Measurements from ENCODE around the gene NAGA. TPM values are rescaled to one million over a fixed set of nuclear protein-coding genes. Genes with fewer than 3 reads are reported as not detected.

The NAGA gene
- polyA plus RNA-seq, 4 donors = 24.9 to 32.5 (median 27.8) TPM

DNA sequence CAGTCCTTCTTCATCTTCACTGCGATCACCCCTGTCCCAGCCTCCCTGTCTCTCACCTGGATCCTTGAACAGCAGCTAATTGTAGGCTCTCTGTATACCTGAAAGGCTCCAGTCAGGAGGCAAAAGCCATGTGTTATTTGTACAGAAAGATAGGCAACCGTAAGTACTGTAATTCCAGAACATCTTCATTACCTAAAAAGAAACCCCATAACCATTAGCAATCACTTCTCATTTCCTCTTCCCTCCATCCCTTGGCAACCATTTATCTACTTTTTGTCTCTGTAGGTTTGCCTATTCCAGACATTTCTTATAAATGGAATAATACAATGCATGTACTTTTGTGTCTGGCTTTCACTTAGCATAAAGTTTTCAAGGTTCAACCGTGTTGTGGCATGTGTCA, 17.8 kb downstream of the NAGA start:
- no peak for DNase-seq (ENCODE audit: low read depth in 4 of 4, low spot score in 2 of 4)

DNA sequence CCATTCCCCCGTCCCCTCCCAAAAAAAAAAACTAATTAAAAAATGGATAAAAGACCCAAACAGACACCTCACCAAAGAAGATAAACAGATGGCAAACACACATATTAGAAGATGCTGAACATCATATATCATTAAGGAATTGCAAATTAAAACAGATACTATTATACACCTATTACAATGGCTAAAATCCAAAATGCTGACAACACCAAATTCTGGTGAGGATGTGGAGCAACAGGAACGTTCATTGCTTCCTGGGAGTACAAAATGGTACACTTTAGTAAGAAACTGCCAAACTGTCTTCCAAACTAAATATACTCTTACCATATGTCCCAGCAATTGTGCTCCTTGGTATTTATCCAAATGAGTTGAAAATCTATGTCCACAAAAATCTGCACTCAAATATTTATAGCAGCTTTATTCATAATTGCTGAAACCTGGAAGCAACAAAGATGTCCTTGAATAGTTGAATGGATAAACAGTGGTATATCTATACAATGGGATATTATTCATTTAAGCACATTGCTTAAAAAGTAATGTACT, 19.9 kb downstream of the NAGA start:
- DNase-seq (ENCODE audit: low read depth in 4 of 4, low spot score in 2 of 4) = no peak

DNA sequence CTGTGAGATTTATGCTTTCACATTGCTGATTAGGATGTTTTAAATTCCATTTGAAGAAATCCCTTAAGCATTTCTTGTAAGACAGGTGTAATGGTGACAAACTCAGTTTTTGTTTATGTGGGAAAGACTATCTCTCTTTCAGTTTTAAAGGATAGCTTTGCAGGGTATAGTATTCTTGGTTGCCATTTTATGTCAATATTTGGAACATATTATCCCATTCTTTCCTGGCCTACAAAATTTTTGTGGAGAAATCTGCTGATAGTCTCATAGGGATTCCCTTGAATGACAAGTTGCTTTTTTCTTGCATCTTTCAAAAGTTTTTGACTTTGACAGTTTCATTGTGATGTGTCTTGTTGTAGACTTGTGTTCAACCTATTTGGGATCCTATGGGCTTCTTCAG, 28.8 kb downstream of the NAGA start:
- no peak for DNase-seq (ENCODE audit: low read depth in 4 of 4, low spot score in 2 of 4)

DNA sequence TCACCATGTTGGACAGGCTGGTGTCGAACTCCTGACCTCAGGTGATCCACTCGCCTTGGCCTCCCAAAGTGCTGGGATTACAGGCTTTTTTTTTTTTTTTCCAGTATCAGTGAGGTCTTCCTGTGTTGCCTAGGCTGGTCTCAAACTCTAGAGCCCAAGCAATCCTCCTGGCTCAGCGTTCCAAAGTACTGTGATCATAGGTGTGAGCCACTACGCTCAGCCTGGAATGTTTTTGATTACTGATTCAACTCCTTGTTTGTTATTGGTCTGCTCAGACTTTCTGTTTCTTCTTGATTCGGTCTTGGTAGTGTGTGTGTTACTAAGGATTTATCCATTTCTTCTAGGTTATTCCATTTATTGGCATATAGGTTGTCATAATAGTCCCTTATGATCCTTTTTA, 31.3 kb downstream of the NAGA start:
- no peak for DNase-seq (ENCODE audit: low read depth in 4 of 4, low spot score in 2 of 4)

DNA sequence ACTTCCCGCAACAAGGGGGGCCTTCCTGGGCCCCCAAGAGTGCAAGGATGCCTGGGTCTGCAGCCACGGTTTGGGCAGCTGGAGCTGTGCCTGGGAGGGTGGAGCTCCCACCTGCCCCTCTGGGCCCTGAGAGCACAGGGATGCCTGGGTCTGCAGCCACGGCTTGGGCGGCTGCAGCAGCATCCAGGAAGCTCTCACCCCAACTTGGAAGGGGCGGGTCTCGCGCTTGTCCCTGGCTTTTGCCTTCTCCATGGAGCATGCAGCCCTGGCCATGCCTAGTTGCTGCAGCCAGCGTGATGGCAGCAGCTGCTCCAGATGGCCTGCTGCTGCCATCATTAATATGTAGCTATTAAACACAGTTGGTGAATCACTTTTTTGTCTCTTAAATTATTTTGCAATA, 35.4 kb downstream of the NAGA start:
- no peak for DNase-seq (ENCODE audit: low read depth in 4 of 4, low spot score in 2 of 4)

DNA sequence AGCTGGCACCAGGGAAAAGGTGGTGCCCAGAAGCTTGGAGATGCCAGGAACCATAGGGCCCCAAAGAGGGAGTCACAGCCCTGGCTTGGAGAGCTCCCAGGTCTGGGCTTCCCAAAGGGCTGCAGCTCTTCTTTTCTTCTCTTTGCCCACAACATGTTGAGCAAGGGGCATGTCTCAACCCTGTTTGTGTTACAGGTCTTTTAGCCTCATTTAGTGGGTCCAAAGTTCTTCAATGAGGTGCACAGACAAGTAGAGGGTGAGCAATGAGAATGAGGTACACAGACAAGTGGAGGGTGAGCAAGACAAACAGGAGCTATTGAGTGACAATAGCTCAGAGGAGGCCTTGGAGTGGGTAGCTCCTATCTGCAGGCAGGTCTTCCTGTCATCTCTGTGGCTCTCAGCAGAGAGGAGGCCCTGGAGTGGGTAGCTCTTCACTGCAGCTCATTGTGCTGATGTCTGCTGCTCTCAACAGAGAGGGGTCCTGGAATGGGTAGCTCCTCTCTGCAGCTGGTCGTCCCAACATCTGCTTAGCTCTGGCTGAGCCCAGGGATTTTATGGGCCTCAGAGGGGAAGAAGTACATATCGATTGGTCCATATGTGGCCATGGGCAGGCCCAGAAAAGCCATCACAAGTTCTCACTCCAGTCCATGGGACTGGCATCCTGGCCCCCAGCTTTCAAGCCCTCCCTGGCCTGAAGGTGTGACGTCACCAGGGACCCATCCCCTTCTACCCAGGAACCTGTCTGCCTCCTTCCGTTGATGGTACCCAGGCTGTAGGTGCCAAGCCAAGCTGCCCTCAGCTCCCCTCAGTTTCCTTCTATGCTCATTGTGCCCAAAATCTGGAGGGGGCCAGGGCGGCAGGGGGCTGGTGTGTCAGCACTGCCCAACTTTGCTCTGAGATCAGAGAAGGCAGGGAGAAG, 37.1 kb downstream of the NAGA start:
- no peak for DNase-seq (ENCODE audit: low read depth in 4 of 4, low spot score in 2 of 4)

DNA sequence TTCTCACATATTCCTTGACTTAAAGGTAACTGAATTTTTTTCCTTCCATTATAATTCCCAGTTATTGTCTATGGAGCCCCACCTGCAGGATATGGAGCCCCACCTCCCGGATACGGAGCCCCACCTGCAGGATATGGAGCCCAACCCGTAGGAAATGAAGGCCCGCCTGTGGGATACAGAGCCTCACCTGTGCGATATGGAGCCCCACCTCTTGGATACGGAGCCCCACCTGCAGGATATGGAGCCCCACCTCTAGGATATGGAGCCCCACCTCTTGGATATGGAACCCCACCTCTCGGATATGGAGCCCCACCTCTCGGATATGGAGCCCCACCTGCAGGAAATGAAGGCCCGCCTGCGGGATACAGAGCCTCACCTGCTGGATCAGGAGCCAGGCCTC, 43.9 kb downstream of the NAGA start:
- DNase-seq (ENCODE audit: low read depth in 4 of 4, low spot score in 2 of 4) = no peak

DNA sequence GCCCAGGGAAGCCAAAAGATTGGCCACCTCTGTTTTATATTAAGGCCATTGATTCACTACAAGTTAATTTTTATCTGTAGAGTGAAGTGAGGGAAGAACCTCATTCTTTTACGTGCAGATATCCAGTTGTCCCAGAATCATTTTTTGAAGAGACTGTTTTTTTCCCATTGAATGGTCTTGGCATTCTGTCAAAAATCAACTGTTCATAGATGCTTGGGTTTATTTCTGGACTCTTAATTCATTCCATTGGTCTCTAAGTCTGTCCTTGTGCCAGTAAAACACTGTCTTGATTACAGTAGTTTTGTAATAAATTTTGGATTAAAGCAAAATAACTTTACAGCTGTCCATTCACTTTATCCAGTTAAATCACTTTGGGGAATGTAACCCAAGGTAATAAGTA, 45.2 kb downstream of the NAGA start:
- no peak for DNase-seq (ENCODE audit: low read depth in 4 of 4, low spot score in 2 of 4)

DNA sequence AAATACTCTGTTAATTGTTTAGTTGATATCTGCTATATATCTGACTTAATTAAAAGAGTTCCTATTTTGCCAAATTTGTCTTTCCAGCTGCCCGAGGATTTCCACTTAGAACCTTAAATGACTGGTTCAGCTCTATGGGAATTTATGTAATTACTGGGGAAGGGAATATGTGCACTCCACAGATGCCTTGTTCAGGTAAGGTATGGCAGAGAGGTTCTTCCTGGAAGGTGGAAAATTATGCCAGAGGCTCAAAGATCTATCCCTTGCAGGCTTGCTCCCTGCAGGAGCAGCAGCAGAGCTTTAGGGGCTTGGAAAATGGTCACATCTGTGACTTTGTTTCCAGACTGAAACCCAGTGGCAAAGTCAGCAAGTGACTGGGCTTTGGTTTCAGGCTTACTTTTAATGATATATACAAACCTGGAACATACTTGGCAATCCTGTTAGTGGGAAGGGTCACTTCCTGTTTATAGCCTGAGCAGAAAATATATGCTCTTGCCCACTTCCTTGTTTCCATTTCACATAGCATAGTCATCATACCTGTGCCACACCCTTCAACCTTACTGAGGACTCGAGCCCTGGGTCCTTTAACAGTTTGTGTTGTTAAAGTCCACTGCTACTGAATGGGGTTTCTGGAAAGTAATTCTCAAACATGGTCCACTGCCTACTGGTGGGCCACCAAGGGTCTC, 48.3 kb downstream of the NAGA start:
- DNase-seq (ENCODE audit: low read depth in 4 of 4, low spot score in 2 of 4) = no peak

DNA sequence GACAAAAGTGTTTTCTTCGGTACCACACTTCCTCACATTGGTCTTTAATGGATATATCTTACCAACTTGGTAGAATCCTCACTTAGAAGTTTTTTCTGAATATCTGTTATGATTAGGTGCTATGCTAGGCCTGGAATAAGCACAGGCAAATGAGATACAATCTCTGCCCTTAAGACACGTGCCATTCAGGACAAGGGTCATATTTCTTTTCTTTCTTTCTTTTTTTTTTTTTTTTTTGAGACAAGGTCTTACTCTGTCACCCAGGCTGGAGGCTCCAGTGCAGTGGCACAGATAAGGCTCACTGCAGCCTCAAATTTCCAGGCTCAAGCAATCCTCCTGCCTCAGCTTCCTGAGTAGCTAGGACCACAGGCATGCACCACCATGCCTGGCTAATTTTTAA, 49.0 kb downstream of the NAGA start:
- DNase-seq (ENCODE audit: low read depth in 4 of 4, low spot score in 2 of 4) = no peak

DNA sequence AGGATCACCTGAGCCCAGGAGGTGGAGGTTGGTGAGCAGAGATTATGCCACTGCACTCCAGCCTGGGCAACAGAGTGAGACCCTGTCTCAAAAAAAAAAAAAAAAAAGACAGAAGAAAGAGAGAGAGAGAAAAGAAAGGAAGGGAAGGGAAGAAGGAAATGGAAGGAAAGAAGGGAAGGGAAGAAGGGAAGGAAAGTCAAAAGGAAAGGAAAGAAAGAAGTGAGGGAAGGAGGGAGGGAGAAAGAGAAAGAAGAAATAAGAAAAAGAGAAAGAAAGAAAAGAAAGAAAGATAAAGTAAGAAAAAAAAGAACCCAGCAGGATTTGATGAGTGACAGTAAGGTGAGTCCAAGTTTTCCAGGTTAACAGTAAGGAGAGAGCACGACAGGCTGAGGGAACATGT, 52.4 kb downstream of the NAGA start:
- DNase-seq (ENCODE audit: low read depth in 4 of 4, low spot score in 2 of 4) = no peak

DNA sequence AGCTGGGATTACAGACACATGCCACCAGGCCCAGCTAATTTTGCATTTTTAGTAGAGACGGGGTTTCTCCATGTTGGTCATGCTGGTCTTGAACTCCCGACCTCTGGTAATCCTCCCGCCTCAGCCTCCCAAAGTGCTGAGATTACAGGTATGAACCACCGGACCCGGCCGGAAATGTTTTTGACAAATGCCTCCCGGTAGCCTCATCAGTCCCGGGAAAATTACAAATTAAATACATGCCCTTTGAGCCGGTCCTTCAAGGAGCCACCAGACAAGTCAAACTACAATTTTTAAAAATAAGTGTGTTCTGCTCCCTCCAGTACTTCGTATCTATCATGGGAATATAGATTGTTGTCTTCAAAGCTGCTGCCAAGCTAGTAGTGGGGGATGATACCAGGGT, 54.5 kb downstream of the NAGA start:
- DNase-seq (ENCODE audit: low read depth in 4 of 4, low spot score in 2 of 4) = no peak

DNA sequence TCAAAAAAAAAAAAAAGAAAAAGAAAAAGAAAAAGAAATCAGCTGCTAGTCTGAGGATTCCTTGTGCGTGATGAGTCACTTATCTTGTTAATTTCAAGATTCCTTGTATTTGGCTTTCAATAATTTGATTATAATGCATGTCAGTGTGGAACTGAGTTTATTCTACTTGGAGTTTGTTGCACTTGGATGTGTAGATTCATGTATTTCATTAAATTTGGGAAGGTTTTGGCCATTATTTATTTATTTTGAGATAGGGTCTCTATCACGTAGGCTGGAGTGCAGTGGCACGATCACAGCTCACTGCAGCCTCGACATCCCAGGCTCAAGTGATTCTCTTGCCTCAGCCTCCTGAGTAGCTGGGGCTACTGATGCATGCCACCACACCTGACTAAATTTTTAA, 57.2 kb downstream of the NAGA start:
- DNase-seq (ENCODE audit: low read depth in 4 of 4, low spot score in 2 of 4) = no peak

DNA sequence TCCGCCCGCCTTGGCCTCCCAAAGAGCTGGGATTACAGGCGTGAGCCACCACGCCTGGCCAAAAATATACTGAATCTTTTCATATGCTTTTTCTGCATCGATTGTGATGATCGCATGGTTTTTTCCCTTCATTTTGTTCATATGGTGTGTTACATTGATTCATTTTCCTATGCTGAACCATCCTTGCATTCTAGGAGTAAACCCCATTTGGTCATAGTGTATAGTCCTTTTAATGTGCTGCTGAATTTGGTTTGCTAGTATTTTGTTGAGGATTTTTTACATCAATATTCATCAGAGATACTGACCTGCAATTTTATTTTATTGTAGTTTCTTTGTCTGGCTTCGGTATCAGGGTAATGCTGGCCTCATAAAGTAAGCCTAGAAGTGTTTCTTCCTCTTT, 59.8 kb downstream of the NAGA start:
- DNase-seq (ENCODE audit: low read depth in 4 of 4, low spot score in 2 of 4) = no peak

Other genes with a start within 250 kb of the NAGA start
- gene SREBF2, start 237.7 kb downstream of the NAGA start, polyA plus RNA-seq (ENCODE audit: insufficient read length in 4 of 4) = 100 to 1,000 TPM in 1 of 4 donors, 10 to 100 TPM in 3; 86.4 to 106 (median 92.7) TPM
- 1 to 10 TPM in 2 of 4 donors, under 1 TPM in 2; 0.28 to 1.9 (median 0.93) TPM for gene SHISA8, start 155.7 kb downstream of the NAGA start, polyA plus RNA-seq (ENCODE audit: insufficient read length in 4 of 4)
- gene TNFRSF13C, start 144.0 kb downstream of the NAGA start, polyA plus RNA-seq (ENCODE audit: insufficient read length in 4 of 4) = 1 to 10 TPM in 3 of 4 donors, under 1 TPM in 1; 0.82 to 3.9 (median 2.6) TPM
- gene CENPM, start 123.7 kb downstream of the NAGA start, polyA plus RNA-seq (ENCODE audit: insufficient read length in 4 of 4) = 10 to 100 TPM; 11.0 to 21.0 (median 16.9) TPM
- 1 to 10 TPM; 6.1 to 7.8 (median 7.1) TPM for gene SEPTIN3, start 101.4 kb downstream of the NAGA start, polyA plus RNA-seq (ENCODE audit: insufficient read length in 4 of 4)
- gene WBP2NL, start 72.0 kb downstream of the NAGA start, polyA plus RNA-seq (ENCODE audit: insufficient read length in 4 of 4) = 1 to 10 TPM; 3.2 to 8.0 (median 5.3) TPM
- gene PHETA2, start 3.4 kb upstream of the NAGA start, polyA plus RNA-seq (ENCODE audit: insufficient read length in 4 of 4) = 10 to 100 TPM in 3 of 4 donors, 1 to 10 TPM in 1; 9.4 to 14.7 (median 11.4) TPM
- gene SMDT1, start 8.9 kb upstream of the NAGA start, polyA plus RNA-seq (ENCODE audit: insufficient read length in 4 of 4) = 100 to 1,000 TPM in 3 of 4 donors, 10 to 100 TPM in 1; 85.4 to 115 (median 110) TPM
- gene NDUFA6, start 20.0 kb upstream of the NAGA start, polyA plus RNA-seq (ENCODE audit: insufficient read length in 4 of 4) = 100 to 1,000 TPM in 3 of 4 donors, 10 to 100 TPM in 1; 97.2 to 122 (median 115) TPM
- gene CYP2D6, start 60.0 kb upstream of the NAGA start, polyA plus RNA-seq (ENCODE audit: insufficient read length in 4 of 4) = 10 to 100 TPM in 1 of 4 donors, 1 to 10 TPM in 3; 1.8 to 14.8 (median 4.6) TPM
- 10 to 100 TPM; 26.2 to 32.6 (median 28.1) TPM for gene TCF20, start 199.8 kb upstream of the NAGA start, polyA plus RNA-seq (ENCODE audit: insufficient read length in 4 of 4)